Activated CD4-positive, alpha-beta T cell treated with anti-CD3 and anti-CD28 coated beads, Interleukin-10, Interleukin-2, amounts not matched to agents 100 ng/mL and 50 ng/mL, durations not matched to agents 16 hours and 8 hours (primary cell): ENCODE data around the gene NARF.
A peak's percentile ranks its signal among the peaks of the same experiment; 100 is the strongest.

Experiments
- DNase-seq: peaks from one replicate; pipeline ENCODE4 v3.0.0-alpha.2; 2020

The NARF gene

DNA sequence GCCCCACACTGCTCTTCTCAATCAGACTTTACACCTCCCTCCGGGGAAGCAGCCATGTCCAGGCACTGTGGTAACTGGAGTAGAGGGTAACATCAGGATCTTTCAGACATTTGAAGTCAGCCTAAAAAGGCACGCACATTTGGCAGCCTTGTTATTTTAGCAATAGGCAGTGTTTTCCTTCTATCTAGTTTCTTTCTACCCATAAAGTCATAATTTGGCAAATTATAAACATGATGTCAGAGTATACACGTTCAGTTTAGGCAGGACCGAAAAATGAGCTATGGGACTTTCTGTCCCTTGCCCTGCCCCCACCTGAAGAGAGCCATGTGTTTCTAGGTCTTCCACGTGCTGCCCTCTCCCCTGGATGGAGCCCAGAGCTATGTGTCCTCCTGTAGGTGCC is 21.1 kb downstream of the NARF start:
- no peak for DNase-seq

DNA sequence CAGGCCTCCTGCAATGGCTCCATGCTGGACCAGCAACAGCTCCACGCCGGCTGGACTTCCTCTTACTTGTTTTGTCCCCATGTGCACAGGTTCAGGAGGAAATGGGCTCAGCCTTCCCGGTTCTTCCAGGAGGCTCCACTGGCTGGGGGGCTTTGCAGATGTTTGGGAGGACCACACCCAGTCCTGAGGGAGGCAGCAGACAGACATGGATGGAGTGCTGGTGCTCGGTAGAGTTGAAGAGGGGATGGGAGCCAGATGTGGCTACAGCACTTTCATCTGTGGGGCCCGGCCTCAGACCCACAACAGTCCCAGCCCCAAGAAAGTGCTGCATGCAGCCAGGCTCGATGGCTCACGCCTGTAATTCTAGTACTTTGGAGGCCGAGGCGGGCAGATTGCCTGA is 21.8 kb downstream of the NARF start:
- DNase-seq, result no peak

DNA sequence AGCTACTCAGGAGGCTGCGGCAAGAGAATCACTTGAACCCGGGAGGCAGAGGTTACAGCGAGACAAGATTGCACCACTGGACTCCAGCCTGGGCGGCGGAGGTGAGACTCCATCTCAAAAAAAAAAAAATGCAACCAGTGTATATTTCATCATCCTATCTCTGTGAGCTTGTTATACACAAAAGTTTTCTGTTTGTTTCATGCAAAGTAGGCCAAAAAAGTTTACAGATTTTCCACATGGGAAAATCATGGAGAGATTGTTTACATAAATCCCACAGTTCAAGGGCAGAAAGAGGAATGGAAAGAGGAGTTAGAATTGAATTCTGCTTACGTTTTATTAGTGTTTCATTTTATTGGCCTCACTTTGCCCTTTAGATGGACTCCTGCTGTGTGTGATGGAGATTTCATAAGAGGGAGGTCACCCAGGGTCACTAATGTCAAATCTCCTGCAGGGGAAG is 24.7 kb downstream of the NARF start:
- DNase-seq, result no peak

GRCh38 chr17:82483836-82484235 is 25.3 kb downstream of the NARF start:
- DNase-seq, result no peak

GRCh38 chr17:82486231-82487094 is 27.9 kb downstream of the NARF start:
- no peak for DNase-seq

GRCh38 chr17:82487910-82488309 is 29.4 kb downstream of the NARF start:
- DNase-seq, result no peak

DNA sequence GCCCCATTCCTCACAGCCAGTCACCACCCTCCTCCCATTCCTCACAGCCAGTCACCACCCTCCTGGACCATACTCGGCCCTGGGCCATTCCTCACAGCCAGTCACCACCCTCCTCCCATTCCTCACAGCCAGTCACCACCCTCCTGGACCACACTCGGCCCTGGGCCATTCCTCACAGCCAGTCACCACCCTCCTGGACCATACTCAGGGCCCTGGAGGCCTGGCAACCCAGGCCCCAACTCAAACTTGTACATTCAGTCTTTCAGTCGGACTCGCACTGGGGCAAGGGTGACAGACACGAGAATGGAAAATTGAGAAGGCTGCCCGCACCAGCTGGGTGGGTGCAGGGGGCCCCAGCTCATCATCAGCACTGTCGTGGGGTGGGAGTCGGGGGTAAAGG is 30.6 kb downstream of the NARF start:
- DNase-seq, result no peak

DNA sequence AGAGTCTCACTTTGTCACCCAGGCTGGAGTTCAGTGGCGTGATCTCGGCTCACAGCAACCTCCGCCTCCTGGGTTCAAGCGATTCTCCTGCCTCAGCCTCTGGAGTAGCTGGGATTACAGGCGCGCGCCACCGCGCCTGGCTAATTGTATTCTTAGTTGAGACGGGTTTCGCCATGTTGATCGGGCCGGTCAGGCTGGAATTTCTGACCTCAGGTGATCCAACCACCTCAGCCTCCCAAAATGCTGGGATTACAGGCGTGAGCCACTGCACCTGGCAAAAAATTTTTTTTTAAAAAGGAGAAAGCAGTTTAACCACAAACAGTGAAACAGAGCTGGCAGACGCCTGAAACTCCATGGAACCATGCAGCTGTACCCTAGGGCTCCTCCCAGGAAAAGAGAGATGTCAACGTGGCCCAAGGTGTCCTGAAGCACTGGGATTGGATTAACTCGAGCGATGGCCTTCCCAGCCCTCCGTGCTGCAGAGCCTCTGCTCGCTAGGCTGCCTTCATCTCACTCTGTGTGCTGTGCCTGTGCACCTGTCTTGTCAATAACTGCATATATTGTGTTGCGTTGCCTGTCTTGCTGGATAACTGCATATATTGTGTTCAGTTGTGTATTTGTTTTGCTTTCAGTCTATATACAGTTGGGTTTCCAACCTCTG is 31.4 kb downstream of the NARF start:
- DNase-seq, result no peak

- no peak for DNase-seq
Observed at GRCh38 chr17:82490512-82491195, 32.1 kb downstream of the NARF start.

DNA sequence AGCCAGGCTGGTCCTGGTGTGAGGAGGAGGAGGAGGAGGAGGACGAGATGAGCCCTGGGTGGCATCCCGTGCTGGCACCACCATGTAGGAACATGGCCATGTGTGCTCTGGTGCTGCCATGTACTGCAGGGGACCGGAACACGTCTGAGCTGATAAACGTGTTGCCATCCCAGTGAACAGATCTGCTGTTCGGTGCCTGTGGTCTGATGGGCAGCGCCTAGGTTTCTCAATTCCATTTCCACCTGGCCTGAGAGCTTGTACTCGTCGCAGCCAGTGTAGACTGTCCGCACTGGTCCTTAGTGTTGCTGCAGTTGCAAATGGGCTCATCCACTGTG is 32.6 kb downstream of the NARF start:
- DNase-seq, result no peak

GRCh38 chr17:82491533-82491932 is 33.0 kb downstream of the NARF start:
- DNase-seq, result no peak

DNA sequence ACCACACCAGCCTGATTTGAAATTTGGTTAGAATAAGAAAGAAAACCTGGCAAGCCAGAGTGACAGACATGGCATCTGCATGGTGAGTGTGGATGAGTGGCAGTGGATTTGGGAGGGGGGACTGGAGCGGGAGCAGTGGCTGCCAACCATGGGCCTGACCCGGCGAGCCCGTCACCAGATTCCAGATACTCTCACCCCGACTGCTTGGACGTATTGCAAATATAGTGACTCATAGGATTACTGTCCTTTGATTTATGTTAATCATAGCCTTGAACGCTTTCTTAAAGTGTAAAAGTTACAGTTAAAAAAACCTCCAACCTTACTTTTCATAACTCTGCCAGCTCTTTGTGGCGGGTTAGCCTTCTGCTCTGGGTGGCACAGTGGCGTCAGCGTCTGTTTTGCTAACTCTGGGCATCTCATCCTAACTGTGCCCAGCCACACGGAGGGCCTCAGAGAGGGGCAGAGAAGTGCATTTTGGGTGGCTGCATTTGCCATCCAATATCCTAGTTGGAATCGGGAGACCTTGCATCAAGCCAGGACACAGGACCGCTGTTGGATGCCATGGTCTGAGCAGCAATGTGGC is 34.2 kb downstream of the NARF start:
- no peak for DNase-seq

DNA sequence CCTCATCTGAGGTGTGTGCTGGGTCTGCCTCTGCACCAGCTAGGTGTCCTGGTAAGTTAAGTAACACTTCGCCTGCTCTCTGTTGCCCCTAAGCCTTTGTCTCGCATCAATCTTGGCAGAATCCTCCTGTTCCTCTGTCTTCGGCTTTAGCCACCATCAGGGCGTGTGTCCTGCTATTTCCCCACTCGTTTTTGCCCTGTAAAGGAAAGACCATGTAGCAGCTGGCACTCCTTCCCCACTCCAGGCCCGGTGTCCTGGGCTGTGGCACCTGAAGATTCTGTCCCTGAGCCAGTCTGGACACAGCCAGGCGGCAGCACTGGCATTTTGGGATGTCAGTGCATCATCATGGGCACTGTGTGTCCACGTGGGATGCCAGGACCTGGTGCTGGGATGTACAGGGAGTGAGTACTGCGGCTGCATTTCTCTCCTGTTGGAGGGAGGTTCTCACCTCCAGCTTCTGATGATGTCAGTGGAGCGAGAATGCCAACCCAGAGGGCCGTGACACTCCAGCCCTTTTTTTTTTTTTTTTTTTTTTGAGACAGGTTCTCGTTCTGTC is 34.8 kb downstream of the NARF start:
- no peak for DNase-seq

- DNase-seq, result peak; percentile 95
Observed at GRCh38 chr17:82494236-82495055, 35.9 kb downstream of the NARF start.

DNA sequence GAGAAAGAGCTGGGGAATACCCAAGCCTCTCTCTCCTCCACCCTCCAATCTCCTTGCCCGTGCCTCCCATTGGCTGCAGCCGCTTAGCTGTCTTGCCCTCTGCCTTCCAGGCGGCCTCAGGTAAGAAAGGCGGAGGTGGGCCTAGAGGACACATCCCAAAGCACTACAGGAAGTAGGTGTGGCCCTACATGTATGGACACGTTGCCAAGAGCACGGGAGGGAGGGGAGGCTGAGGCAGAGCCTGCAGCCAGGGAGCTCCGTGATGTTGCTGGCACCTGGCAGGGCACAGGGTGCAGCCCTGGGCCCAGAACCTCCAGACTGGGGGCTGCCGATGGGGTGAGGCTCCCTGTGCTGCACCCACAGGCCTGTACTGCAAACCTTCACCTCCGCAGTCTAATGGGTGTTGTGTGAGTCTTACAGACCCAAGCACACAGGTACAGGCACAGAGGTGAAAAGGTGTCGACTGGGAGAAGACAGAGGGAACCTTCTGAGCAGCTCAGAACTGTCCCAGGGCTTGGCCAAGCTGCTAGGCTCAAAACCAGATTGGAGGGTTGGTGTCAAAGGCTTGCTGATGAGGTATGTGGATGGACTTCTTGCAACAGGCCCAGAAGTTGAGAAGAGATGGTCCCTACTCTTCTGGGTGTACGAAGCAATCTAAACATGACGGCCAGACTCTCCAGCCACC is 37.4 kb downstream of the NARF start:
- no peak for DNase-seq

- DNase-seq, result peak; percentile 96
Observed at GRCh38 chr17:82496529-82497434, 38.2 kb downstream of the NARF start.

DNA sequence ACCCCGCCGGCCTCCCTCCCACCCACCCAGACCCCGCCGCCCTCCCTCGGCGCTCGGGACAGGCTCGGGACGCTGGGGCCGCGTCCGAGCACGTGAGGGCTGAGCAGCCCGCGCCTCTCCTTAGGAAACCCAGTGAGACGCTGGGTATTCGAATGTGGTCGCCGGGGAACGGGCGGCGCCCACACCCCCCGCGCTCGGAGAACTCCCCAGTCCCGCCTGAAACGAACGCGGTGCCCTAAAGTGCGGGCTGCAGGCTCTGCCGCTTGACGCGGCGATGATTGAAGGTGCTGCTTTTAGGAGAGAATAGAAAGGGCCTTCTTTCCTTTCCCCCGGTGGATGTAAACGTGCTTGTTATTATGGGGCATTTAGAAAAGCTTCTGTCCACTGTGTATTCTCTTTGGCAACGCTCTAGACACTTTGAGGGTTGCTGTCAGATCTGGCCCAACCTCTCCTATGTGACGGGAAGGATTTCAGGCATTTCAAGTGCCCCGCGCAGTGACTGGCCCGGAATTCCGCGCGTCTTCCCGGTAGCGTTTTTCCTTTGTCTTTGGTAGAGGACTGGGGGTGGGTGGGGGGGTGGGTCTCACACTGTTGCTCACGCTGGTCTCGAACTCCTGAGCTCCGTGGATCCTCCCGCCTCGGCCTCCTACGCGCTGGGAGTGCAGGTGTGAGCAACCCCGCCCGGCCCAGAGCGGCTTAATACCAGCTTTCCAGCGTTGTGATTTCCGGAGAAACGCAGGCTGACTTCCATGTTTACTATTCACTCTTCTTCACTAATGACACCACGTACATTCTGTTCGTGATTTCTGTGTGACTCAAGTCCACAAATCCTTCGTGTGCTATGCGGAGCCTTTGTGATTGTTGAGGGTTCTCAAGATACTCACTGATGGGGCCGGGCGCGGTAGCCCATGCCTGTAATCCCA is 39.2 kb downstream of the NARF start:
- peak; percentile 47 for DNase-seq

DNA sequence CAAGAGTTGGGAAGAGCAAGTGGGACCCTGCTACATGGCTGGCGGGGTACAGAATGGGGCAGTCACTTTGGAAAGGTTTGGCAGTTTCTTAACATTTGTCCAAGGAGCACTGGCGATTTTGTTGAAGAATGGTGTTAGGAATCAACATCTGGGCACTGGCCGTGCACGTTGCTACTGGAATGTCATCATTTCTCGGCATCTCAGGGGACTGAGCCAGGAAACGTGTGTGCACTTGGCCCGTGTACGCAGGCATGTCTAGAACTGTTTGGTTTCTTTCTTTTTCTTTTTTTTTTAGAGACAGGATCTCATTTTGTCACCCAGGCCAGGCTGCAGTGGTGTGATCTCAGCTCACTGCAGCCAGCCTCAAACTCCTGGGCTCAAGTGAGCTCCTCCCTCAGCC is 43.7 kb downstream of the NARF start:
- DNase-seq, result no peak

DNA sequence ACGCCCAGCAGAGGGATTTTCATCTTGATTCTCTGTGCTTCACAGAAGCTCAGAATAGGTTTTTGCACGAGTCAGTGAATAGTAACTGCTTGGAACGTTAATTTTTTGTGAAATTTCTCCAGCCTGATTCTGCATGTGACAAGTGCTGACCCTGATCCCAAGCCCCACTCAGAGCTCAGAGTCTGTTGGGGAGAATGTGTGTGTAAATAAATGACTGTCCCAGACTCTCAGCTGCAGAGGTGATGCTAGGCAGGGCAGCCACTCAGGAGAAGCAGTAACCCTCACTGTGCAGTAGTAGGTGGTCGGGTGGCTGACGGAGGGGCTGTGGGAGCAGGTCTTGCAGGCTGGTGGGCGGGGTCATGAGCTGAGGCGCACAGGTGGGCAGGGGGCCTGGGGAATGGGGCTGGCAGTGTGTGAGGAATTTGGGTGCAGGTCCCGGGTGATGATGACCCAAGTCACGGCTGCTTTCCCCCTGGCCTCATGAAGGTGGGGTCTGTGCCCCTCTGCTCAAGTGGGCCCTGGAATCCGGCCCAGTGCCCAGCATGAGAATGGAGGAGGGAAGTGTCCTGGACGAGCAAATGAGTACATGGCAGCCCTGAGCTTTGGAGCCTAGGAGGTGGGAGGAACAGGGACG is 44.7 kb downstream of the NARF start:
- no peak for DNase-seq
